HL-60 (cell line): ENCODE measurements around the gene BHLHE23.

Experiments
- SPI1 ChIP-seq: IDR thresholded peaks from 2 replicates; pipeline ENCODE4 v1.6.1; 2012; ENCODE audit warnings: low read depth, mild to moderate bottlenecking, borderline replicate concordance
- TF ChIP-seq, protein P1 (sequence below): IDR thresholded peaks from one replicate; pipeline ENCODE4 v1.5.1; 2011; ENCODE audit warnings: low read length, control low read depth, inconsistent platforms; ENCODE audit not compliant: insufficient read depth

DNA sequence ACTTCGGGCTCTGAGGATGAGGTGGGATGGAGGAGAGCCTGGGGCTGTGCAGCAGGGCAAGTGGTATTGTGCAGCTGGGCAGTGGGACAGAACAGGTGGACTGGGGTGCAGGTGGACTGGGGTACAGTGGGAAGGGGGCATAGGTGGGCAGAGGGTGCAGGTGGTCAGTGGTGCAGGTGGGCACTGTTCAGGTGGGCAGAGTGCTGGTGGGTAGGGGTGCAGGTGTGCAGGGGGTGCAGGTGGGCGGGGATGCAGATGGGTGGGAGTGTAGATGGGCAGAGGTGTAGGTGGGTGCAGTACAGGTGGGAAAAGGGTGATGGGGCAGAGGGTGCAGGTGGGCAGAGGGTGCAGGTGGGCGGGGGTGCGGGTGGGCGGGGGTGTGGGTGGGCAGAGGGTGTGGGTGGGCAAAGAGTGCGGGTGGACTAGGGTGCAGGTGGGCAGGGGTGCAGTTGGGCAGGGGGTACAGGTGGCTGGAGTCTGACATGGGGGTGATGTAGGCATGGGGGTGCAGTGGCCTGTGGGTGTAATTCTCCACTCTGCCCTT, 20.4 kb downstream of the BHLHE23 start:
- no peak for TF ChIP-seq SPI1
- TF ChIP-seq, protein P1, sequence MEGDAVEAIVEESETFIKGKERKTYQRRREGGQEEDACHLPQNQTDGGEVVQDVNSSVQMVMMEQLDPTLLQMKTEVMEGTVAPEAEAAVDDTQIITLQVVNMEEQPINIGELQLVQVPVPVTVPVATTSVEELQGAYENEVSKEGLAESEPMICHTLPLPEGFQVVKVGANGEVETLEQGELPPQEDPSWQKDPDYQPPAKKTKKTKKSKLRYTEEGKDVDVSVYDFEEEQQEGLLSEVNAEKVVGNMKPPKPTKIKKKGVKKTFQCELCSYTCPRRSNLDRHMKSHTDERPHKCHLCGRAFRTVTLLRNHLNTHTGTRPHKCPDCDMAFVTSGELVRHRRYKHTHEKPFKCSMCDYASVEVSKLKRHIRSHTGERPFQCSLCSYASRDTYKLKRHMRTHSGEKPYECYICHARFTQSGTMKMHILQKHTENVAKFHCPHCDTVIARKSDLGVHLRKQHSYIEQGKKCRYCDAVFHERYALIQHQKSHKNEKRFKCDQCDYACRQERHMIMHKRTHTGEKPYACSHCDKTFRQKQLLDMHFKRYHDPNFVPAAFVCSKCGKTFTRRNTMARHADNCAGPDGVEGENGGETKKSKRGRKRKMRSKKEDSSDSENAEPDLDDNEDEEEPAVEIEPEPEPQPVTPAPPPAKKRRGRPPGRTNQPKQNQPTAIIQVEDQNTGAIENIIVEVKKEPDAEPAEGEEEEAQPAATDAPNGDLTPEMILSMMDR, result no peak
